IMR-90 (cell line): Measurements from ENCODE around the gene LSM7.

Experiments used
- CEBPB ChIP-seq: IDR thresholded peaks from 2 replicates; pipeline ENCODE4 v1.6.1; 2012; ENCODE audit warnings: low read depth, low read length, improper control_type of control experiment
- CTCF ChIP-seq: conservative IDR thresholded peaks from 2 replicates; pipeline ENCODE4 v1.5.1; 2012; ENCODE audit warnings: mild to moderate bottlenecking, low read depth, low read length, improper control_type of control experiment
- FOS ChIP-seq: fragments of 150-350 bp; IDR thresholded peaks from 2 replicates; pipeline ENCODE4 v1.6.1; 2016; ENCODE audit warnings: low read depth, low read length
- MAFK ChIP-seq: IDR thresholded peaks from 2 replicates; pipeline ENCODE4 v1.6.1; 2012; ENCODE audit warnings: low read depth, low read length, improper control_type of control experiment
- MAZ ChIP-seq: IDR thresholded peaks from 2 replicates; pipeline ENCODE4 v1.6.1; 2012; ENCODE audit warnings: low read depth, mild to moderate bottlenecking, low read length, improper control_type of control experiment, moderate library complexity, borderline replicate concordance
- MXI1 ChIP-seq: IDR thresholded peaks from 2 replicates; pipeline ENCODE4 v1.6.1; 2012; ENCODE audit warnings: low read depth, mild to moderate bottlenecking, low read length, moderate library complexity, borderline replicate concordance
- POLR2A ChIP-seq: IDR thresholded peaks from 2 replicates; pipeline ENCODE4 v1.6.1; 2012; ENCODE audit warnings: mild to moderate bottlenecking, low read depth, low read length
- RAD21 ChIP-seq: IDR thresholded peaks from 2 replicates; pipeline ENCODE4 v1.6.1; 2012; ENCODE audit warnings: low read length, improper control_type of control experiment
- RCOR1 ChIP-seq: IDR thresholded peaks from 2 replicates; pipeline ENCODE4 v1.6.1; 2012; ENCODE audit warnings: mild to moderate bottlenecking, low read length, improper control_type of control experiment; ENCODE audit not compliant: insufficient replicate concordance
- RFX5 ChIP-seq: IDR thresholded peaks from 2 replicates; pipeline ENCODE4 v1.8.0; 2012; ENCODE audit warnings: low read depth, mild to moderate bottlenecking, low read length, moderate library complexity
- SMC3 ChIP-seq: fragments of 150-350 bp; IDR thresholded peaks from 2 replicates; pipeline ENCODE4 v1.6.1; 2016; ENCODE audit warnings: low read depth, mild to moderate bottlenecking, antibody characterized with exemption, low read length, moderate library complexity
- USF2 ChIP-seq: fragments of 150-350 bp; IDR thresholded peaks from 2 replicates; pipeline ENCODE4 v1.6.1; 2017; ENCODE audit warnings: mild to moderate bottlenecking, antibody characterized with exemption, low read length, low read depth

- no peak for TF ChIP-seq RAD21
- no peak for TF ChIP-seq SMC3
- TF ChIP-seq CTCF, result no peak
- no peak for TF ChIP-seq USF2
- TF ChIP-seq CEBPB, result no peak
- no peak for TF ChIP-seq RFX5
- no peak for TF ChIP-seq POLR2A
- TF ChIP-seq MAZ, result no peak
- no peak for TF ChIP-seq FOS
- TF ChIP-seq RCOR1, result no peak
- TF ChIP-seq MXI1, result no peak
- no peak for TF ChIP-seq MAFK
Measured at GRCh38 chr19:2355168-2356035, 27.0 kb upstream of the LSM7 start.
